GM19467 (cell line): ENCODE measurements around the gene TTC33.
"Not testable (repeated sequence)": the region's sequence is repeated elsewhere in the genome, so short reads cannot be mapped to it uniquely, and the experiment has no call there.

Source experiments
- ATAC-seq: cut with Tn5 transposase; IDR thresholded peaks from one replicate; pipeline ENCODE4 v1.9.1; 2021; ENCODE audit warnings: mild to moderate bottlenecking, moderate library complexity; ENCODE audit not compliant: unreplicated experiment

TTC33 gene

GRCh38 chr5:40755407-40756365 lies at the start of gene TTC33:
Gene TTC33 (minus strand): TSS chr5:40755961. CDS start chr5:40747018, 8,943 bp downstream.
- peak; percentile 92 for ATAC-seq

DNA sequence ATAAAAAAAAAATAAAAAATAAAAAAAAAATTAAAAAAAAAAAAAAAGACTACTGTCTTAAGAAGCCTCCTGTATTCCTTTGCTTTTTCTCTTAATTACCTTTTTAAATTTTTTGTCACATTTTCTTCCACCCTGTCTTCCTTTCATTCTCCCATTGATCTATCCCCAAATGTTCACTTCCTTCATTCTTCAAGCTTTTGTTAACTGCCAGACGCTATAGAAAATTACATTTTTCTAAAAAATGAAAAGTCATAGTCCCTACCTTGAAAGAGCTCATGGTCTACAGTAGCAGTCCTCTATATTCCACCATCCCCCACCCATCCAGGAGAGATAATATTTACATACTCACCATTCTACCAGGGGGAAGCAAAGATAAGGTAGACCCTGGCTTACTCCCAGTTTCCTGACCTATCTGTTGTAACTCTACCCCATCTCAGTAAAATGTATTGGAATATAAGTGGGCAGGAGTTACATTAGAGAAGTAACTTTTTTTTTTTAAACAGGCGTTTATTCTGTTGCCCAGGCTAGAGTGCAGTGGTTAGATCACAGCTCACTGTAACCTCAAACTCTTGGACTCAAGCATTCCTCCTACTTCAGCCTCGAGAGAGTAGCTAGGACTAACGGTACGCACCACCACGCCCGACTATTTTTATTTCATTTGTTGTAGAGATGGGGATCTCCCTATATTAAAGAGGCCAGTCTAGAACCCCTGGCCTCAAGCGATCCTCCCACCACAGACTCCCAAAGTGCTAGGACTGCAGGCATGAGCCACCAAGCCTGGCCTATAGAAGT lies 46.2 kb upstream of the TTC33 start:
- ATAC-seq: no peak

DNA sequence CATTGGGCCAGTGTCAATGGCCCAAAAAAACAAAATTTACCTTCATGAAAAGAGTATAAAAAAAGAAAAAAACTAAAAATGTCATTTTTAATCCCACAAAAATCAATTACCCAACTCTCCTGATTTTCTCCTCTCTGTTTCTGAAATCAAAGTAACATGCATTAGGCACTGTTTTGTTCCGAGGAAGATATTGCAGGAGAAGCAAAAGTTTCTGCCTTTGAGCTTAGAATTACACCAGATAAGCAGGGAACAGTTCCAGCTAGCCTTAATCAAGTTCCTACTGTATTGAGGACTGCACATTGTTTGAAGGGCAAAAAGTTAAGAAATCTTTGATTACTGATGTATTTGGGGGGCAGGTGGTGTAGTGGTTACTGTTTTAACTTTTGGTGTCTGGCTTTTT lies 43.5 kb upstream of the TTC33 start:
- no peak for ATAC-seq

DNA sequence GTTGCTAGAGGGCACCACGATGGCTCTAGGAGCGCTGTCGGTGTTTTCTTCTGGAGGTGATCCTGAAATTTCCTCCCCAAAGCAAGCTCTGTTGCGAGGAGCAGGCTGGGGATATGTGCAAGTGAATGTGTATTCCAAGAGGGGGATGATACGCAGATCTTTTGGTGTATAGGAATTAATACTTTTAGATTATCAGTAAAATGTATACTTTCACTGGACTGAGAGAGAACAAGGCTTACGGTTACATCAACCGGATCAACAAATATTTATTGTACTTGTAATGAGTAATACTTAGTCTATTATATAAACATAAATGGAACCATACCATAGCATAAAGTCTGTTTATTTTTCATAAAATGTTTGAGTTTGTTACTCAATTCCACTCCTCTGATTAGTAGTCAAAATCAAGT lies 43.0 kb upstream of the TTC33 start:
- no peak for ATAC-seq

- peak; percentile 95 for ATAC-seq
These were observed 42.4 kb upstream of the TTC33 start, which contains the start of gene PRKAA1 for GRCh38 chr5:40798012-40798800. Gene PRKAA1 (minus strand): TSS chr5:40798374. CDS start chr5:40798189, 185 bp downstream.

GRCh38 chr5:40797273-40798011 lies 41.7 kb upstream of the TTC33 start:
- ATAC-seq: peak; percentile 36

GRCh38 chr5:40796487-40796889 lies 40.7 kb upstream of the TTC33 start:
- no peak for ATAC-seq

- not testable (repeated sequence) for ATAC-seq
These were observed 39.1 kb upstream of the TTC33 start for GRCh38 chr5:40794877-40795276.

DNA sequence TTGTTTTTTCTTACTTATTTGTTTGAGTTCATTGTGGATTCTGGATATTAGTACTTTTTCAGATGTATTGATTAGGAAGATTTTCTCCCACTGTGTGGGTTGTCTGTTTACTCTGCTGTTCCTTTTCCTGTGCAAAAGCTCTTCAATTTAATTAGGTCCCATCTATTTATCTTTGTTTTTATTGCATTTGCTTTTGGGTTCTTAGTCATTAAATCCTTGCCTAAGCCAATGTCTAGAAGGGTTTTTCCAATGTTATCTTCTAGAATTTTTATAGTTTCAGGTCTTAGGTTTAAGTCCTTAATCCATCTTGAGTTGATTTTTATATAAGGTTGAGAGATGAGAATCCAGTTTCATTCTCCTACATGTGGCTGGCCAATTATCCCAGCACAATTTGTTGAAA lies 38.6 kb upstream of the TTC33 start:
- not testable (repeated sequence) for ATAC-seq

GRCh38 chr5:40792691-40793090 lies 36.9 kb upstream of the TTC33 start:
- ATAC-seq: not testable (repeated sequence)

GRCh38 chr5:40791715-40792139 lies 36.0 kb upstream of the TTC33 start:
- no peak for ATAC-seq

DNA sequence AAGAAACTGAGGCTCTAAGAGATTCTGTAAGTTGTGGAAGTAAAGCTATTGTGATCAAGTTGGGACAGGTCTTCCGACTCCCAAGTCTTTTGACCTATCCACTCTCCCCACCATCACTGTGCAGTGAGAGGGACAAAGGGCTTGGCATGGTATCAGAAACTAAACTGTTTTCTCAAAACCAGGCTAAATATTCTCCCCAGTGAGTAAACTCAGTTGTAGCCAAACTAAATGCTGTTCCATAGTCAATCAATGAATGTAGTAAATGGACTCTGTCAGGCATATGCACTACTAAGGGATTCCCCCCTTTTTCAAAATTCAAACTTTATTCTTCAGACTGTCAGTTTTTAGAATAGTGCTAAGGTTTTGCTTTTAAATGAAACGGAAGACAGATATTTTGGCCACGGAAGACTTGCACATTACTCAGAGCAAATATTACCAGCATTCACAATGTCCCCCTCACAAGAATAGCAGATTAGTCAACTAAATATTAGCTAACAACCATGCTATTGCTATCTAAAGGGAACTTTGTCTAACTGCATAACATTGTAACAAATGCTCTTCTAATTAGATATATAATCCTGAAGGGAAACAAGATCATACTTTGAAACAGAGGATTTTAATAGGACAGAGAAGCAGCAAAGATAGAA lies 35.3 kb upstream of the TTC33 start:
- ATAC-seq: no peak

DNA sequence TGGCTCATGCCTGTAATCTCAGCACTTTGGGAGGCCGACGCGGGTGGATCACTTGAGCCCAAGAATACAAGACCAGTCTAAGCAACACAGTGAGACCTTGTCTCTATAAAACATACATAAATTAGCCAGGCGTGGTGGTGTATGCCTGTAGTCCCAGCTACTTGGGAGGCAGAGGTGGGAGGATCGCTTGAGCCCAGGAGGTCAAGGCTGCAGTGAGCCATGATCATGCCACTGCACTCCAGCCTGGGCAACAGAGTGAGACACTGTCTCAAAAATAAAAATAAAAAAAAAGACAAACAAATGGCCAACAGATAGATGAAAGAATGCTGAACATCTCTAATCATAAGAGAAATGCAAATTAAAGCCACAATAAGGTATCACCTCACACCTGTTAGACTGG lies 33.2 kb upstream of the TTC33 start:
- ATAC-seq: not testable (repeated sequence)

- no peak for ATAC-seq
These were observed 32.2 kb upstream of the TTC33 start for GRCh38 chr5:40787986-40788385.

DNA sequence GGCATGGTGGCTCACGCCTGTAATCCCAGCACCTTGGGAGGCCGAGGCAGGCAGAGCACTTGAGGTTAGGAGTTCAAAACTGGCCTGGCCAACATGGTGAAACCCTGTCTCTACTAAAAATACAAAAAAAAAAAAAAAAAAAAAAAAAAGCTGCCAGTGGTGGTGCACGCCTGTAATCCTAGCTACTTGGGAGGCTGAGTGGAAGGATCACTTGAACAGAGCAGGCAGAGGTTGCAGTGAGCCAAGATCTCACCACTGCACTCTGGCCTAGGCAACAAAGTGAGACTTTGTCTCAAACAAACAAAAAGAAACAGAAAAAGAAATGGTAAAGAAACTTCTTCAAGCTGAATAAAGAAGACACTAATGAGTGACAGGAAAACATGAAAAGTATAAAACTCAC lies 30.9 kb upstream of the TTC33 start:
- ATAC-seq: not testable (repeated sequence)

- ATAC-seq: no peak
These were observed 29.2 kb upstream of the TTC33 start for GRCh38 chr5:40784916-40785315.

DNA sequence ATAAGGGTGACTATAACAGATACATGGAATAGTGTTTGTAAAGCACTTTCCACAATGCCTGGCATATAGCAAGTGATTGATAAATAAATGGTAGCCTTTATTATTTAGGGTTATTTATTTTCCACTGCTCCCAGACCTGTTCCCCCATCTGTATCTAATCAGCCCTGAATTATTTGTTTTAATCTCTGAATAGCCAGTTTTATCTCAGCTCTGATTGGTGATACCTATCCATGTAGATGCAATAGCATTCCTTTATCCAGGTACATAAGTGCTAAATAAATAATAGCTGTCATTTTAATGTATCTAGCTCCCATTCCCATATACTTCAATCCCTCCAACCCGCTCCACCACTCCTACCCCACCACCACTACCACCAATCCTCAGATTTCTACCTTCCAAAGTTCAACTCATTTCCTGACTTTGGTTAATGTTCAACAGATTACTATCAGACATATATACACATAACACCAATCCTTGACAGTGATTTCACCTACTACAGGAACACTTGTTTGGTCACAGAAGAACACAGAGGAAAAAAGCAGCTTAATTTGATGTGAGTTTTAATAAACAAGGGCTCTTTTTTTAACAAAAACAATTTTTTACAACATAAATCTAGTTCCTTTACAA lies 28.4 kb upstream of the TTC33 start:
- ATAC-seq: no peak

- ATAC-seq: no peak
These were observed 26.2 kb upstream of the TTC33 start for GRCh38 chr5:40781843-40782409.

DNA sequence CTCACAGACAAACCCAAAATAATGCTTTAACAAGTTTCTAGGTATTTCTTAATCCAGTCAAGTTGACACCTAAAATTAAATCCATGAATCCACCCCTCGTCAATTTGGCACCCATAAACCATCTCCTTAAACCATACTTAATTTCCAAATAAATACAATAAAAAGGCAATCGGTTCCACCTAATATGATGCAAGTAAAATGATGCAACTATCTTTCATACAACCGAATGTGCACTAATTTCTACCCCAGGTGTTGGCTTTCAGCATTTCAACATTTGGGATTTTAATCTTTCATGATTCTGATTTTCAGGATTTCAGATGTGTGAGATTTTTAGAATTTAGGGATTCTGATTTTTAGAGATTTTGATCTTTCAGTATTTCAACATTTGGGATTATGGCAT lies 25.1 kb upstream of the TTC33 start:
- no peak for ATAC-seq
